HCT116 (cell line): Measurements from ENCODE around the gene MCM8. TPM values are rescaled to one million over a fixed set of nuclear protein-coding genes. Genes with fewer than 3 reads are reported as not detected.

Experiments
- ATAC-seq: fragments of 200-7000 bp; cut with Tn5 transposase; 2 replicates; pipeline ENCODE4 v1.9.1; 2020; ENCODE audit warnings: mild to moderate bottlenecking, moderate library complexity
- BruUV-seq: library from RNA; stranded (reverse); fragments of 400-500 nt; replicated peaks from 2 replicates; lab custom pipeline; 2021; lab: Mats Ljungman, UMichigan
- CTCF ChIA-PET: fragments of 300-600 bp; sonication (Branson Sonifier 250); formaldehyde crosslinking; loops from one replicate; lab custom pipeline; 2021; ENCODE audit warnings: antibody characterized with exemption; lab: Charles Lee
- POLR2A ChIA-PET: fragments of 300-600, 350-600 bp; sonication (Branson Sonifier 250); formaldehyde crosslinking; loops from one replicate; lab custom pipeline; 2021; ENCODE audit warnings: antibody characterized with exemption; lab: Charles Lee
- RAD21 ChIA-PET, 2 experiments: fragments of 300-600 bp; sonication (Branson Sonifier 250); formaldehyde crosslinking; loops; one replicate each; lab custom pipeline; 2023; ENCODE audit warnings: low total read pairs in 2 of 2; ENCODE audit not compliant: uncharacterized antibody in 2 of 2, unreplicated experiment in 2 of 2, low non-redundant PET in 1 of 2; lab: Charles Lee
- DNase-seq: peaks from one replicate; pipeline ENCODE4 v3.0.0-alpha.2; 2010; ENCODE audit warnings: low read depth, low spot score
- H2AFZ ChIP-seq: fragments of 200-600 bp; shearing (Covaris generic), sonication (generic); 2 replicates; pipeline ENCODE4 v1.6.1; 2017; ENCODE audit warnings: low read depth, mixed run types, mixed read lengths, antibody characterized with exemption, low read length; ENCODE audit not compliant: poor library complexity, severe bottlenecking
- H3K27ac ChIP-seq: 2 replicates; pipeline ENCODE4 v1.5.1; 2012; ENCODE audit warnings: low read depth, low read length
- H3K27me3 ChIP-seq: fragments of 200-600 bp; sonication (generic); 2 replicates; pipeline ENCODE4 v1.6.1; 2016; ENCODE audit warnings: mixed run types, low read length, mixed read lengths; ENCODE audit not compliant: insufficient read depth
- H3K36me3 ChIP-seq, 2 experiments: fragments of 200-500 bp in 1 of 2; fragments of 200-600 bp in 1 of 2; sonication (Bioruptor generic) in 1 of 2; sonication (generic) in 1 of 2; 2 replicates each; pipeline versions ENCODE4 v1.5.1 to v1.6.1; 2014 to 2016; ENCODE audit warnings: low read length in 2 of 2, inconsistent platforms in 1 of 2, mixed read lengths in 1 of 2, mixed run types in 1 of 2; ENCODE audit not compliant: insufficient read depth in 2 of 2, control insufficient read depth in 1 of 2
- H3K4me1 ChIP-seq, 2 experiments: fragments of 200-600 bp in 1 of 2; sonication (generic) in 1 of 2; 2 replicates each; pipeline versions ENCODE4 v1.5.1 to v1.6.1; 2012 to 2017; ENCODE audit warnings: low read length in 2 of 2, inconsistent platforms in 1 of 2, mild to moderate bottlenecking in 1 of 2, mixed read lengths in 1 of 2, mixed run types in 1 of 2, moderate library complexity in 1 of 2; ENCODE audit not compliant: insufficient read depth in 2 of 2, control insufficient read depth in 1 of 2
- H3K4me2 ChIP-seq: fragments of 200-600 bp; sonication (generic); 2 replicates; pipeline ENCODE4 v1.6.1; 2017; ENCODE audit warnings: mixed run types, low read length, mixed read lengths
- H3K4me3 ChIP-seq, 2 experiments: fragments of 200-600 bp in 1 of 2; sonication (generic) in 1 of 2; replicated peaks in 1 of 2; 2 replicates each; pipeline ENCODE4 v1.5.1; 2011 to 2016; ENCODE audit warnings: low read length in 2 of 2, control low read depth in 1 of 2, low read depth in 1 of 2, mild to moderate bottlenecking in 1 of 2, mixed read lengths in 1 of 2, mixed run types in 1 of 2
- H3K79me2 ChIP-seq: fragments of 200-600 bp; sonication (generic); 2 replicates; pipeline ENCODE4 v1.6.1; 2017; ENCODE audit warnings: mild to moderate bottlenecking, mixed run types, low read length, moderate library complexity, mixed read lengths; ENCODE audit not compliant: insufficient read depth
- H3K9ac ChIP-seq: fragments of 200-600 bp; sonication (generic); 2 replicates; pipeline ENCODE4 v1.6.1; 2016; ENCODE audit warnings: low read length, mixed read lengths
- H3K9me2 ChIP-seq: fragments of 200-600 bp; sonication (generic), shearing (Covaris generic); 2 replicates; pipeline ENCODE4 v1.6.1; 2017; ENCODE audit warnings: mixed run types, mild to moderate bottlenecking, moderate library complexity; ENCODE audit not compliant: insufficient read depth
- H3K9me3 ChIP-seq, 2 experiments: fragments of 200-500 bp in 1 of 2; fragments of 200-600 bp in 1 of 2; sonication (Bioruptor generic) in 1 of 2; sonication (generic) in 1 of 2; 2 replicates each; pipeline ENCODE4 v1.6.1; 2014 to 2017; ENCODE audit warnings: low read length in 2 of 2, mixed read lengths in 2 of 2, inconsistent platforms in 1 of 2, low read depth in 1 of 2, mild to moderate bottlenecking in 1 of 2, mixed run types in 1 of 2, moderate library complexity in 1 of 2; ENCODE audit not compliant: control insufficient read depth in 1 of 2, insufficient read depth in 1 of 2
- H4K20me1 ChIP-seq: fragments of 200-600 bp; sonication (generic), shearing (Covaris generic); 2 replicates; pipeline ENCODE4 v1.6.1; 2017; ENCODE audit warnings: mixed run types, mild to moderate bottlenecking, moderate library complexity; ENCODE audit not compliant: insufficient read depth
- CBX3 ChIP-seq: IDR thresholded peaks from 2 replicates; pipeline ENCODE4 v1.6.1; 2012; ENCODE audit warnings: low read depth
- CEBPB ChIP-seq: IDR thresholded peaks from 2 replicates; pipeline ENCODE4 v1.6.1; 2012; ENCODE audit warnings: low read depth
- ELF1 ChIP-seq: IDR thresholded peaks from 2 replicates; pipeline ENCODE4 v1.6.1; 2012; ENCODE audit warnings: low read depth, borderline replicate concordance
- EZH2phosphoT487 ChIP-seq: fragments of 200-600 bp; IDR thresholded peaks from 2 replicates; pipeline ENCODE4 v1.6.1; 2018; ENCODE audit warnings: antibody characterized with exemption, borderline replicate concordance
- FOSL1 ChIP-seq: IDR thresholded peaks from 2 replicates; pipeline ENCODE4 v1.6.1; 2012; ENCODE audit warnings: low read depth
- JUND ChIP-seq: IDR thresholded peaks from 2 replicates; pipeline ENCODE4 v1.6.1; 2012
- MAX ChIP-seq: IDR thresholded peaks from 2 replicates; pipeline ENCODE4 v1.6.1; 2012
- POLR2A ChIP-seq: IDR thresholded peaks from 2 replicates; pipeline ENCODE4 v1.7.0; 2011; ENCODE audit warnings: borderline replicate concordance; ENCODE audit not compliant: insufficient read depth, insufficient read length; ENCODE audit errors: extremely low read depth
- SRF ChIP-seq: IDR thresholded peaks from 2 replicates; pipeline ENCODE4 v1.6.1; 2012; ENCODE audit warnings: low read depth
- TCF7L2 ChIP-seq: IDR thresholded peaks from 2 replicates; pipeline ENCODE4 v1.7.0; 2011; ENCODE audit warnings: borderline replicate concordance, inconsistent platforms; ENCODE audit not compliant: insufficient read depth, insufficient read length; ENCODE audit errors: extremely low read depth
- ZBTB33 ChIP-seq: IDR thresholded peaks from 2 replicates; pipeline ENCODE4 v1.6.1; 2011; ENCODE audit warnings: mild to moderate bottlenecking, low read length, moderate library complexity; ENCODE audit not compliant: insufficient replicate concordance; ENCODE audit errors: extremely low read depth
- intact Hi-C: fragments of 100-400 bp; cut with micrococcal nuclease; formaldehyde crosslinking; loops from 2 replicates; pipeline ENCODE4 v1.10.0; 2022
- total RNA-seq: library from RNA; stranded (reverse); gene quantifications from one replicate; pipeline ENCODE4 v1.2.1, GENCODE V29; 2021; ENCODE audit not compliant: unreplicated experiment
- TF ChIP-seq, protein P1 (sequence below): IDR thresholded peaks from 2 replicates; pipeline ENCODE4 v1.6.1; 2012; ENCODE audit warnings: low read depth

MCM8 gene
- total RNA-seq, 1 experiment from 2014 or later, result 21.9 TPM

- no peak for DNase-seq
- no peaks in the 10 kb centered on the region for H3K36me3 ChIP-seq
- CTCF ChIA-PET, result no interaction called here
- RAD21 ChIA-PET, result no interaction called here
- no peak overlapping the region for H3K4me2 ChIP-seq
- H3K27ac ChIP-seq, result no peak overlapping the region
- TF ChIP-seq, protein P1, sequence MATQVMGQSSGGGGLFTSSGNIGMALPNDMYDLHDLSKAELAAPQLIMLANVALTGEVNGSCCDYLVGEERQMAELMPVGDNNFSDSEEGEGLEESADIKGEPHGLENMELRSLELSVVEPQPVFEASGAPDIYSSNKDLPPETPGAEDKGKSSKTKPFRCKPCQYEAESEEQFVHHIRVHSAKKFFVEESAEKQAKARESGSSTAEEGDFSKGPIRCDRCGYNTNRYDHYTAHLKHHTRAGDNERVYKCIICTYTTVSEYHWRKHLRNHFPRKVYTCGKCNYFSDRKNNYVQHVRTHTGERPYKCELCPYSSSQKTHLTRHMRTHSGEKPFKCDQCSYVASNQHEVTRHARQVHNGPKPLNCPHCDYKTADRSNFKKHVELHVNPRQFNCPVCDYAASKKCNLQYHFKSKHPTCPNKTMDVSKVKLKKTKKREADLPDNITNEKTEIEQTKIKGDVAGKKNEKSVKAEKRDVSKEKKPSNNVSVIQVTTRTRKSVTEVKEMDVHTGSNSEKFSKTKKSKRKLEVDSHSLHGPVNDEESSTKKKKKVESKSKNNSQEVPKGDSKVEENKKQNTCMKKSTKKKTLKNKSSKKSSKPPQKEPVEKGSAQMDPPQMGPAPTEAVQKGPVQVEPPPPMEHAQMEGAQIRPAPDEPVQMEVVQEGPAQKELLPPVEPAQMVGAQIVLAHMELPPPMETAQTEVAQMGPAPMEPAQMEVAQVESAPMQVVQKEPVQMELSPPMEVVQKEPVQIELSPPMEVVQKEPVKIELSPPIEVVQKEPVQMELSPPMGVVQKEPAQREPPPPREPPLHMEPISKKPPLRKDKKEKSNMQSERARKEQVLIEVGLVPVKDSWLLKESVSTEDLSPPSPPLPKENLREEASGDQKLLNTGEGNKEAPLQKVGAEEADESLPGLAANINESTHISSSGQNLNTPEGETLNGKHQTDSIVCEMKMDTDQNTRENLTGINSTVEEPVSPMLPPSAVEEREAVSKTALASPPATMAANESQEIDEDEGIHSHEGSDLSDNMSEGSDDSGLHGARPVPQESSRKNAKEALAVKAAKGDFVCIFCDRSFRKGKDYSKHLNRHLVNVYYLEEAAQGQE, result no peak
- TF ChIP-seq CEBPB (no peak), SRF (no peak), POLR2A (no peak), JUND (no peak), EZH2phosphoT487 (no peak), TCF7L2 (no peak), ELF1 (no peak), FOSL1 (no peak), ZBTB33 (no peak), CBX3 (no peak), MAX (no peak)
- TF ChIP-seq, all 23 proteins: peak for 0
- Histone ChIP-seq H4K20me1 (no peaks in the 10 kb centered on the region), H3K9ac (no peak overlapping the region), H2AFZ (no peak overlapping the region), H3K9me2 (no peaks in the 10 kb centered on the region), H3K4me1 (no peaks in the 10 kb centered on the region), H3K27me3 (peaks cover 20% of the 10 kb centered on the region; the same call in 1 of the 2 replicates), H3K9me3 (no peaks in the 10 kb centered on the region), H3K4me3 (no peak overlapping the region), H3K79me2 (no peaks in the 10 kb centered on the region)
- POLR2A ChIA-PET, result no interaction called here
- intact Hi-C loops, result no loop called here
- no TSS peak for BruUV-seq
- ATAC-seq, result no peak
Observed at GRCh38 chr20:5927749-5928462, 22.5 kb upstream of the MCM8 start.
